CD8-positive, alpha-beta memory T cell (primary cell): ENCODE measurements around the gene GORASP1. TPM values are rescaled to one million over a fixed set of nuclear protein-coding genes. Genes with fewer than 3 reads are reported as not detected.
A peak's percentile ranks its signal among the peaks of the same experiment; 100 is the strongest.

Experiments
- CTCF ChIA-PET: fragments of 350-600 bp; sonication (Branson Sonifier 250); formaldehyde crosslinking; loops from one replicate; lab custom pipeline; 2021; ENCODE audit warnings: antibody characterized with exemption; lab: Charles Lee
- POLR2A ChIA-PET: fragments of 350-600 bp; sonication (Branson Sonifier 250); formaldehyde crosslinking; loops from one replicate; lab custom pipeline; 2021; ENCODE audit warnings: antibody characterized with exemption; lab: Charles Lee
- DNase-seq, 5 donors: peaks; one replicate each; pipeline versions ENCODE4 v3.0.0 to v3.0.0-alpha.2; 2020 to 2022; ENCODE audit warnings: mixed read lengths in 1 of 5
- H3K27ac ChIP-seq: one replicate; pipeline ENCODE4 v1.7.0; 2013; ENCODE audit warnings: low read depth, mild to moderate bottlenecking, low read length, moderate library complexity
- H3K27me3 ChIP-seq: 2 replicates; pipeline ENCODE4 v1.7.0; 2013; ENCODE audit warnings: low read length, mild to moderate bottlenecking; ENCODE audit not compliant: insufficient read depth, poor library complexity, severe bottlenecking
- H3K36me3 ChIP-seq: 2 replicates; pipeline ENCODE4 v1.7.0; 2013; ENCODE audit warnings: mild to moderate bottlenecking, low read length, moderate library complexity; ENCODE audit not compliant: insufficient read depth
- H3K4me1 ChIP-seq: 2 replicates; pipeline ENCODE4 v1.7.0; 2013; ENCODE audit warnings: mild to moderate bottlenecking, low read length, moderate library complexity; ENCODE audit not compliant: insufficient read depth
- H3K4me3 ChIP-seq: 2 replicates; pipeline ENCODE4 v1.7.0; 2013; ENCODE audit warnings: mild to moderate bottlenecking, low read length
- H3K9me3 ChIP-seq: 2 replicates; pipeline ENCODE4 v1.7.0; 2013; ENCODE audit warnings: mild to moderate bottlenecking, low read length
- H3K27ac Mint-ChIP-seq, 8 donors: one replicate each; pipeline ENCODE4 v1.8.0; 2020 to 2021; ENCODE audit warnings: mixed read lengths in 8 of 8, mild to moderate bottlenecking in 6 of 8, inconsistent platforms in 3 of 8, moderate library complexity in 3 of 8
- H3K27me3 Mint-ChIP-seq, 2 donors: one replicate each; pipeline ENCODE4 v1.8.0; 2020 to 2021; ENCODE audit warnings: mixed read lengths in 2 of 2, mild to moderate bottlenecking in 1 of 2, moderate library complexity in 1 of 2
- H3K36me3 Mint-ChIP-seq, 3 donors: one replicate each; pipeline ENCODE4 v1.8.0; 2020 to 2021; ENCODE audit warnings: mixed read lengths in 3 of 3, inconsistent platforms in 1 of 3, mild to moderate bottlenecking in 1 of 3
- H3K4me1 Mint-ChIP-seq, 3 donors: one replicate each; pipeline ENCODE4 v1.8.0; 2020 to 2021; ENCODE audit warnings: mixed read lengths in 3 of 3, inconsistent platforms in 1 of 3, mild to moderate bottlenecking in 1 of 3
- H3K4me3 Mint-ChIP-seq, 7 donors: one replicate each; pipeline ENCODE4 v1.8.0; 2020 to 2021; ENCODE audit warnings: mixed read lengths in 7 of 7, mild to moderate bottlenecking in 6 of 7, moderate library complexity in 4 of 7, inconsistent platforms in 2 of 7
- H3K9me3 Mint-ChIP-seq, 5 donors: one replicate each; pipeline ENCODE4 v1.8.0; 2020 to 2022; ENCODE audit warnings: mixed read lengths in 5 of 5, mild to moderate bottlenecking in 3 of 5, moderate library complexity in 2 of 5, inconsistent platforms in 1 of 5
- polyA plus RNA-seq: library from polyadenylated mRNA; unstranded; fragments of 300-500 nt; fragmentation: Illumina TruSeq; gene quantifications from one replicate; pipeline ENCODE4 v1.2.3, GENCODE V29; 2021
- total RNA-seq, 2 experiments: library from RNA; stranded (reverse); gene quantifications; one replicate each; pipeline ENCODE4 v1.2.3, GENCODE V29; 2021

GORASP1 gene
- total and polyA plus RNA-seq, 3 experiments from 2014 or later, result 16.9 to 22.8 (median 21.6) TPM

DNA sequence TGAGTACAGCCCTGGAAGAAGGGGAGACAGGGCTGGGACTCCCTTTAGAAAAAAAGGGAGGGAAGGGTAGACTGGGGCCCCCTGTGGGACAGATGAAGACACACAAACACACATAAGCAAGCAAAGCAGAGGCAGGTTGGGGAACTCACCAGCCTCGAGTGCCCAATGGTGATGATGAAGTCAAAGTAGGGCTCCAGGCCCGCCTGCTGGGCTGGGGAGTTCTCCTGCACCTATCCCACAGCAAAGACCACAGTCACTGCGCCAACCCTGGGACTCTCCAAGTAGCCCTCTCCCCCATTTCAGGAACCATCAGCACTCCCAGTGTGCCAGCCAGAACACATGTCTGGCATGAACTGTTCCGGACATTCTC, 4.1 kb downstream of the GORASP1 start:
- H3K36me3 Mint-ChIP-seq, result peaks cover 0 to 23% (median 0%) of the 10 kb centered on the region in 3 donors
- peaks cover 22% of the 10 kb centered on the region for H3K4me1 ChIP-seq
- peak overlapping the region in 1 of 7 donors; percentile 46 for H3K4me3 Mint-ChIP-seq
- H3K27ac Mint-ChIP-seq, result peak overlapping the region in 7 of 8 donors; percentile 21 to 73 (median 57)
- no peaks in the 10 kb centered on the region for H3K9me3 ChIP-seq
- no peaks in the 10 kb centered on the region for H3K27me3 ChIP-seq
- H3K36me3 ChIP-seq, result peaks cover 5% of the 10 kb centered on the region
- H3K27me3 Mint-ChIP-seq, result peaks cover 0 to 2% of the 10 kb centered on the region in 2 donors
- no peaks in the 10 kb centered on the region for H3K9me3 Mint-ChIP-seq
- ChIA-PET CTCF (interaction anchor here (2.1 kb wide), 1 partner anchor 189 kb away, joined by 4 read pairs; no protein-coding TSS in a partner anchor), POLR2A (no interaction called here)
- no peak for DNase-seq
- H3K4me3 ChIP-seq, result no peak overlapping the region
- H3K27ac ChIP-seq, result no peak overlapping the region
- peaks cover 46 to 57% (median 52%) of the 10 kb centered on the region in 3 donors for H3K4me1 Mint-ChIP-seq

DNA sequence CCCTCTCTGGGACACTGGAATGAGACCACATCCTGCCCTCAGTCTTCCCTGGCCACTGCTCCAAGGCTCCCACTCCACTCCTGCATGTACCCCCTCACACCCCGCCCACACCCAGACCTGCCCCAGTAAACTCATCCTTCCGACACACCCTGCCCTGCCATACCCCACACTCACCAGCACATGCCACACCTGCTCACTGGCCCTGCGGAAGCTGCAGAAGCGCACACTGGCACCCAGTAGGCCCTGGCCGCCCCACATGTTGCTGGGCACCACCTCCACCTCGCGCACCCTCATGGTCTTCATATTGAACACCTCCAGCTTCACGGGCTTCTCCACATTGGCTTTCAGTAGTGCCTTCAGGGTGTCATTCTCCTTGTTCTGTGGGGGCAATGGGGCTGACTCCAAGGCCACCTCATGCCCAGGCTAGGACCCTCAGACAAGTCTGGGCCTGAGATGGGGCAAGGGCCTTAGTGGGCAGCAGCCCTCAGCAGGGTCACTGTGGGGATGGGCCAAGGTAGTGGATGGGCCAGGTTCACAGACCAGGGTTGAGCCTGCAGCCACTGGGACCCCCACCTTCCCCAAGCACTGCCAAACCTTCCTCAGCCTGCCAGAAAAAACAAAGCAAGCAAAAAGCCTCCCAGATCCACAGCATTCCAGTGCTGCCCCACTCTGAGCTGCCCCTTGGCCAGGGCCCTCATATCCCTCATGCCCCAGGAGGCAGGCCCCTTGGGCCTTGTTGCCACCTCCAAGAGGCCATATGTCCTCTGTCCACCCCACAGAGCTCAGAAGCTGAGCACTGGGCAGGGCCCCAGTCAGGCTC, 4.7 kb downstream of the GORASP1 start:
- Mint-ChIP-seq H3K36me3 (peaks cover 0 to 23% (median 0%) of the 10 kb centered on the region in 3 donors), H3K9me3 (no peaks in the 10 kb centered on the region), H3K4me3 (peak overlapping the region in 1 of 7 donors; percentile 46), H3K27ac (peak overlapping the region; percentile 39 to 95 (median 55)), H3K4me1 (peaks cover 40 to 51% (median 46%) of the 10 kb centered on the region in 3 donors), H3K27me3 (peaks cover 0 to 1% of the 10 kb centered on the region in 2 donors)
- Histone ChIP-seq H3K36me3 (peaks cover 5% of the 10 kb centered on the region), H3K9me3 (no peaks in the 10 kb centered on the region), H3K4me3 (no peak overlapping the region), H3K27me3 (no peaks in the 10 kb centered on the region), H3K4me1 (peaks cover 17% of the 10 kb centered on the region), H3K27ac (no peak overlapping the region)
- ChIA-PET POLR2A (no interaction called here), CTCF (interaction anchor here (1.0 to 2.1 kb wide), 3 partner anchors 161 to 189 kb away, joined by 3 to 4 read pairs (median 3); no protein-coding TSS in a partner anchor)
- no peak for DNase-seq

DNA sequence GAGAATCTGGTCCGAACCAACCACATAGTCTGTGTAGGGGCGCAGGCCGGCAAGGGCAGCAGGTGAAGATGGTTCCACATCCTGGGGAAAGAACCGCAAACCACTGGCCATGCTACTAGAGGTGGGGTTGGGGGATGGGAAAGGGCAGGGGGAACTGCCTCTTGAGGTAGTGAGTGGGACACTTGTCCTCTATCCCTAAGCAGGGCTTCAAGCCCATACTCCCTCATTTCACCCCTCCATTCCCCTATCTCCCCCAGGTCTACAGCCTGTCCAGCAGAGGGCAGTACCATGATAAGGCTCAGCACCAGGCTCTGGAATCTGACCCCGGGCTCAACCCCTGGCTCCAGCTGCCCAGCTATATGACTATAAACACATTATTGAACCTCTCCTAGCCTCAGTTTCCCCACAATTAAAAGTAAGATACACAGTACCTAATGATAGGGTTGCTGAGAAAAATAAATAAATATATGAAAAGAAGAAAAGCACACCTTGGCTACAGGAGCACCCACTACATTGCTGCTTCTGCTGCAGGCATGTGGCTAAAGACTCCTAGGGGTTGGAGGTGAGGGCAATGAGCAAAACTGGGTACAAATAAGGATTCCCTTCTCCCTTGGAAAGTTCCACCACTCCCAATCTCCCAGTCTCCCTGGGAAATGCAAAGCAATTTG, 6.3 kb downstream of the GORASP1 start:
- Mint-ChIP-seq H3K9me3 (no peaks in the 10 kb centered on the region), H3K36me3 (peaks cover 0 to 36% (median 4%) of the 10 kb centered on the region in 3 donors), H3K27ac (peak overlapping the region in 4 of 8 donors; percentile 23 to 92 (median 62)), H3K27me3 (no peaks in the 10 kb centered on the region), H3K4me3 (peak overlapping the region in 1 of 7 donors; percentile 35), H3K4me1 (peaks cover 30 to 43% (median 36%) of the 10 kb centered on the region in 3 donors)
- peak in 4 of 5 donors; percentile 29 to 66 (median 40) for DNase-seq
- no peak overlapping the region for H3K27ac ChIP-seq
- H3K4me1 ChIP-seq, result peaks cover 10% of the 10 kb centered on the region
- ChIA-PET POLR2A (no interaction called here), CTCF (interaction anchor here (0.6 to 3.3 kb wide), 5 partner anchors 12 to 190 kb away, joined by 3 to 14 read pairs (median 3); no protein-coding TSS in a partner anchor)
- H3K4me3 ChIP-seq, result no peak overlapping the region
- H3K27me3 ChIP-seq, result no peaks in the 10 kb centered on the region
- H3K9me3 ChIP-seq, result no peaks in the 10 kb centered on the region
- peaks cover 10% of the 10 kb centered on the region for H3K36me3 ChIP-seq

DNA sequence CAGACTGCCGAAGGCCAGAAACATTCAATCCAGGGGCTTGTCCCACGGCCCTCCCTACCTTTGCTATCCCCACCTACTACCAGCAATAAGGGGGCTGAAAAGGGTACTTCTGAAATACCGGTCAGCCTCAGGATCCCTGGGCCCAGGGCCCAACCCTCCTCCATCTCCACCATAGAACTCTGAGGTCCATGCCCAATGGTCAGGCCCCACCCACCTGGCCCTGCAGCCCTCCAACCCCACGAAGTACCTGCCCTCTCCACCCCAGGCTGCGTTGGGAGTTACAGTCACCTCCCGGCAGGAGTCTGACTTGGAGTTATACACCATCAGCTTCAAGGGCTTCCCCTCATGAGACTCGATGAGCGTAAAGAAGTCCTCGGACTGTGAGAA, 6.9 kb downstream of the GORASP1 start:
- no peak overlapping the region for H3K4me3 Mint-ChIP-seq
- H3K27ac Mint-ChIP-seq, result peak overlapping the region in 1 of 8 donors; percentile 8
- peaks cover 0 to 43% (median 5%) of the 10 kb centered on the region in 3 donors for H3K36me3 Mint-ChIP-seq
- no peaks in the 10 kb centered on the region for H3K27me3 ChIP-seq
- no peak overlapping the region for H3K27ac ChIP-seq
- CTCF ChIA-PET, result interaction anchor here (1.9 to 3.3 kb wide), 2 partner anchors 187 to 191 kb away, joined by 13 to 14 read pairs; no protein-coding TSS in a partner anchor
- peaks cover 3% of the 10 kb centered on the region for H3K4me1 ChIP-seq
- H3K27me3 Mint-ChIP-seq, result no peaks in the 10 kb centered on the region
- no peak for DNase-seq
- POLR2A ChIA-PET, result no interaction called here
- H3K9me3 ChIP-seq, result no peaks in the 10 kb centered on the region
- H3K36me3 ChIP-seq, result peaks cover 11% of the 10 kb centered on the region
- no peak overlapping the region for H3K4me3 ChIP-seq
- H3K9me3 Mint-ChIP-seq, result no peaks in the 10 kb centered on the region
- peaks cover 24 to 36% (median 29%) of the 10 kb centered on the region in 3 donors for H3K4me1 Mint-ChIP-seq

DNA sequence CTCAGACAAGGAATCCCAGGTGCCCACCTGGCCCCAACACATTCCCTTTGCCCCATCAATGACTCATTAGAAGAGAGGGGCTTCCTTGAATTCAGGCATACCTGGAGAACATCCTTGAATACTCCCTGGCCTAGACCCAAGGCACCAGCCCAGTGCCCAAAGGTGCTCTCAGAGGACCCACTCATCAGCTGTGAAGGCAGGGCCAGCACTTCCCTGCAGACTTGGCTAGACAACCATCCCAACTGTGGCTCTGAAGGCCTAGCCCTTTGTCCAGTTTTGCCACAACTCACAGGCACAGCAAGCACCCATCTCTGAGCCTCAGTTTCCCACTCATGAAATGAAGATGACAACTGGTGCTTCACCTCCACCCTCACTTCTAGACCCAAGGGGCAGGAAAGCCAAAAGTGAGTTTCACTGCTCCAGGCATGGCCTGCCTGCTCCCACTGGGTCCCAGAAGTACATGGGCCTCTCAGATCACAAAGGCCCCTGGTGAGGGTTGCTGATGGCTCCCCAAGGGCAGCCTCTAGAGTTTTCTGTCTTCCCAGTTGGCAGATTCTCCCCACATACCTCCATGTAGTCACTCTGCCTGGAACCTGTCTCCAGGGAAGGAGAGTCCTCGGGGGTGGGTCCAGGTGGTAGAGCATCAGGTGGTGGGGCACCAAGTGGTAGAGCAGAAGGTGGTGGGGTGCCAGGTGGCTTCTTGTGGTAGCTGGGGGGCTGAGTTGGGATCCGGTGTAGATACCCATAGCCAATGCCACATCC, 7.5 kb downstream of the GORASP1 start:
- no peak overlapping the region for H3K4me3 ChIP-seq
- H3K27ac ChIP-seq, result no peak overlapping the region
- no peaks in the 10 kb centered on the region for H3K27me3 ChIP-seq
- Mint-ChIP-seq H3K4me1 (peaks cover 18 to 30% (median 24%) of the 10 kb centered on the region in 3 donors), H3K36me3 (peaks cover 0 to 48% (median 8%) of the 10 kb centered on the region in 3 donors), H3K9me3 (no peaks in the 10 kb centered on the region), H3K27me3 (no peaks in the 10 kb centered on the region), H3K27ac (peak overlapping the region in 4 of 8 donors; percentile 30 to 67 (median 36)), H3K4me3 (no peak overlapping the region)
- no peaks in the 10 kb centered on the region for H3K9me3 ChIP-seq
- no peaks in the 10 kb centered on the region for H3K4me1 ChIP-seq
- CTCF ChIA-PET, result interaction anchor here (1.9 to 3.3 kb wide), 2 partner anchors 188 to 191 kb away, joined by 13 to 14 read pairs; no protein-coding TSS in a partner anchor
- DNase-seq, result no peak
- POLR2A ChIA-PET, result no interaction called here
- peaks cover 17% of the 10 kb centered on the region for H3K36me3 ChIP-seq

DNA sequence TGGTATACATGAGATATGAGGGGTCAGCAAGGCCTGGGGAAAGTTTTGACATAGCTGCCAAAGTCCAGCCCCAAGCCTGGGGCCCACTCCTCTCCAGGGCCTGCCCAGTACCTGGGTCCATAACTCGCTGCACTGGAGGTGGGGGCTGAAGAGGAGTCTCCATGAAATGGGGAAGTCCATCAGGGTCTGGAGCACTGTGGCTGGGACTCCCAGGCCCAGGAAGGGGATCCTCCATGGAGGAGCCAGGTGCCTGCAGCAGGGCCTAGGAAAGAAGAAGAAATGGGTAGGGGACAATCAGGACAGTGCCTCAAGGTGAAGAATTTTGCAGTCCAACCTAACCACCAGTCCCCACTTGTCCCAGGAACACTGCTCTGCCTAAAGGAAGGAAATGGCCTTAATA, 8.2 kb downstream of the GORASP1 start:
- CTCF ChIA-PET, result interaction anchor here (3.3 kb wide), 1 partner anchor 192 kb away, joined by 13 read pairs; no protein-coding TSS in a partner anchor
- POLR2A ChIA-PET, result no interaction called here
- H3K4me3 Mint-ChIP-seq, result no peak overlapping the region
- H3K9me3 Mint-ChIP-seq, result no peaks in the 10 kb centered on the region
- no peak overlapping the region for H3K4me3 ChIP-seq
- peaks cover 23% of the 10 kb centered on the region for H3K36me3 ChIP-seq
- H3K9me3 ChIP-seq, result no peaks in the 10 kb centered on the region
- DNase-seq, result no peak
- peaks cover 0 to 55% (median 15%) of the 10 kb centered on the region in 3 donors for H3K36me3 Mint-ChIP-seq
- no peak overlapping the region for H3K27ac ChIP-seq
- peak overlapping the region in 3 of 8 donors; percentile 23 to 70 (median 30) for H3K27ac Mint-ChIP-seq
- H3K4me1 ChIP-seq, result no peaks in the 10 kb centered on the region
- peaks cover 18 to 27% (median 19%) of the 10 kb centered on the region in 3 donors for H3K4me1 Mint-ChIP-seq
- no peaks in the 10 kb centered on the region for H3K27me3 Mint-ChIP-seq
- H3K27me3 ChIP-seq, result no peaks in the 10 kb centered on the region

DNA sequence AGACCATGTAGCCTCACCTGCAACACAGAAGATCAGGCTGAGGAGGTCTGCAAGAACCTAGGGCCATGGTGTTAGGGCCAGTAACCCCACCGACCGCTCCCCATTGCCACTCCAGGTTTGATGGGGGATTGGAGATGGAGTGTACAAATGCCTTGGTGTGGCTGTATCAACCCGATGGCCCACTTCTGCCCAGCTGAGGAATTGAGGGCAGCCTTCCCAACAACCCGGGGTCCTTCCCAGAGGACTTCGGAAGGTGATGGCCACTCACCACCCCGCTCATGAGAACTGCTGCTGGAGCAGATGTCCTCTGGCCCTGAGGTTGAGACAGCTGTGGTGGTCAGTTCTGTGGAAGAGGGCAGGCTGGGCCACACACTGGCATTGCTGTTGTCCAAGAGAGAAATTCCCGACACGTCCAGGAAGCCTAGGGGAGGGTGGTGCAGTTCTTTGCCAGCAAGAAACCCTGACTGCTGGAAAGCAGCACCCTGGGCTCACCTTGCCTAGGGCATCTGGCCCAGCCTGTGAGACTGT, 8.9 kb downstream of the GORASP1 start:
- H3K27me3 Mint-ChIP-seq, result no peaks in the 10 kb centered on the region
- Histone ChIP-seq H3K4me1 (no peaks in the 10 kb centered on the region), H3K36me3 (peaks cover 24% of the 10 kb centered on the region), H3K4me3 (no peak overlapping the region), H3K27me3 (no peaks in the 10 kb centered on the region), H3K9me3 (no peaks in the 10 kb centered on the region), H3K27ac (no peak overlapping the region)
- H3K4me3 Mint-ChIP-seq, result no peak overlapping the region
- no peak overlapping the region for H3K27ac Mint-ChIP-seq
- H3K36me3 Mint-ChIP-seq, result peaks cover 0 to 62% (median 21%) of the 10 kb centered on the region in 3 donors
- CTCF ChIA-PET, result interaction anchor here (3.3 kb wide), 1 partner anchor 193 kb away, joined by 13 read pairs; no protein-coding TSS in a partner anchor
- H3K9me3 Mint-ChIP-seq, result no peaks in the 10 kb centered on the region
- POLR2A ChIA-PET, result no interaction called here
- H3K4me1 Mint-ChIP-seq, result peaks cover 15 to 25% (median 16%) of the 10 kb centered on the region in 3 donors
- DNase-seq, result no peak
